Left lung (tissue), 10 donors: ENCODE results near the gene AFAP1L1. TPM values are rescaled to one million over a fixed set of nuclear protein-coding genes. Genes with fewer than 3 reads are reported as not detected.

Experiments used
- ATAC-seq: fragments of 200-7000 bp; cut with Tn5 transposase; one replicate; pipeline ENCODE4 v1.9.1; 2020; ENCODE audit warnings: moderate library complexity
- DNase-seq, 4 donors: peaks; one replicate each; pipeline ENCODE4 v3.0.0-alpha.2; 2013 to 2020
- H3K27ac ChIP-seq, 2 donors: fragments of 200-600 bp; sonication (generic) in 1 of 2; one replicate each; pipeline versions ENCODE4 v1.5.0 to v1.8.0; 2020 to 2021
- H3K27me3 ChIP-seq, 2 donors: fragments of 200-600 bp; sonication (generic) in 1 of 2; one replicate each; pipeline versions ENCODE4 v1.5.0 to v1.8.0; 2020 to 2021
- H3K36me3 ChIP-seq, 2 donors: fragments of 200-600 bp; sonication (generic) in 1 of 2; one replicate each; pipeline versions ENCODE4 v1.5.0 to v1.8.0; 2020 to 2021
- H3K4me1 ChIP-seq, 2 donors: fragments of 200-600 bp; one replicate each; pipeline ENCODE4 v1.8.0; 2021
- H3K4me3 ChIP-seq, 2 donors: fragments of 200-600 bp; sonication (generic) in 1 of 2; one replicate each; pipeline versions ENCODE4 v1.5.0 to v1.8.0; 2020 to 2021; ENCODE audit warnings: mild to moderate bottlenecking in 1 of 2
- H3K9me3 ChIP-seq, 2 donors: fragments of 200-600 bp; sonication (generic) in 1 of 2; one replicate each; pipeline versions ENCODE4 v1.5.0 to v1.8.0; 2020 to 2021
- CTCF ChIP-seq, 2 donors: fragments of 200-600 bp; sonication (generic) in 1 of 2; IDR thresholded peaks; one replicate each; pipeline versions ENCODE4 v1.5.0 to v1.8.0; 2021; ENCODE audit warnings: antibody characterized with exemption in 2 of 2
- intact Hi-C, 2 donors: fragments of 100-400 bp; cut with DNase I; formaldehyde crosslinking; loops; one replicate each; pipeline versions ENCODE4 v1.11.2 to v1.14.2; 2022
- polyA plus RNA-seq, 6 donors: library from polyadenylated mRNA; unstranded; fragments of 120-200 nt; gene quantifications; one replicate each; pipeline ENCODE4 v1.2.1, GENCODE V29; 2013; ENCODE audit not compliant: insufficient read length in 6 of 6
- total RNA-seq, 2 donors: library from RNA; stranded (reverse); fragmentation: NEBNext Ultra II Directional; extraction: Animal tissue kit (Norgen Biotek cat#: 25700); gene quantifications; one replicate each; pipeline ENCODE4 v1.2.1, GENCODE V29; 2021
- donor health status: DM: no; HTN: yes; CAD: no.
- donor health status: DM: no; HTN: no; CAD: no.

Gene AFAP1L1
- total and polyA plus RNA-seq, 8 donors, result 14.2 to 46.6 (median 40.6) TPM

- Histone ChIP-seq H3K4me1 (peaks cover 0 to 8% of the 10 kb centered on the region in 2 donors), H3K36me3 (no peaks in the 10 kb centered on the region), H3K27ac (no peak overlapping the region), H3K4me3 (no peak overlapping the region), H3K9me3 (no peaks in the 10 kb centered on the region), H3K27me3 (no peaks in the 10 kb centered on the region)
- peak in 1 of 4 donors; percentile 67 for DNase-seq
- peak; percentile 72 for ATAC-seq
- TF ChIP-seq CTCF (IDR thresholded peaks at IDR 0.05), result peak; percentile 65 to 77
- intact Hi-C loops, result no loop called here
These were observed 95.8 kb downstream of the AFAP1L1 start for GRCh38 chr5:149367249-149367971.

GRCh38 chr5:149367972-149368645 lies 96.5 kb downstream of the AFAP1L1 start:
- H3K27me3 ChIP-seq, result no peaks in the 10 kb centered on the region
- DNase-seq (no peak), ATAC-seq (no peak)
- no peak for TF ChIP-seq CTCF (IDR thresholded peaks at IDR 0.05)
- no peak overlapping the region for H3K27ac ChIP-seq
- no peak overlapping the region for H3K4me3 ChIP-seq
- intact Hi-C loops, result no loop called here
- H3K36me3 ChIP-seq, result no peaks in the 10 kb centered on the region
- no peaks in the 10 kb centered on the region for H3K9me3 ChIP-seq
- peaks cover 0 to 8% of the 10 kb centered on the region in 2 donors for H3K4me1 ChIP-seq

GRCh38 chr5:149370878-149371277 lies 99.2 kb downstream of the AFAP1L1 start:
- ATAC-seq, result no peak
- H3K27ac ChIP-seq, result no peak overlapping the region
- TF ChIP-seq CTCF (IDR thresholded peaks at IDR 0.05), result no peak
- no peaks in the 10 kb centered on the region for H3K27me3 ChIP-seq
- H3K36me3 ChIP-seq, result no peaks in the 10 kb centered on the region
- peaks cover 0 to 8% of the 10 kb centered on the region in 2 donors for H3K4me1 ChIP-seq
- no peak for DNase-seq
- intact Hi-C loops, result loop anchor here in 1 of 2 donors (5.0 kb wide), 2 partner anchors 54 to 196 kb away; no protein-coding TSS in a partner anchor
- H3K4me3 ChIP-seq, result no peak overlapping the region
- no peaks in the 10 kb centered on the region for H3K9me3 ChIP-seq

GRCh38 chr5:149371296-149371962 lies 99.8 kb downstream of the AFAP1L1 start:
- Histone ChIP-seq H3K27ac (no peak overlapping the region), H3K9me3 (no peaks in the 10 kb centered on the region), H3K4me3 (no peak overlapping the region), H3K4me1 (peaks cover 0 to 8% of the 10 kb centered on the region in 2 donors), H3K36me3 (no peaks in the 10 kb centered on the region), H3K27me3 (no peaks in the 10 kb centered on the region)
- DNase-seq, result peak in 1 of 4 donors; percentile 57
- intact Hi-C loops, result loop anchor here in 1 of 2 donors (5.0 kb wide), 2 partner anchors 54 to 196 kb away; no protein-coding TSS in a partner anchor
- TF ChIP-seq CTCF (IDR thresholded peaks at IDR 0.05), result peak; percentile 79 to 89
- ATAC-seq, result peak; percentile 94
